HEK293 (cell line): ENCODE measurements around the gene PDE6B.
"Not testable (repeated sequence)": the region's sequence is repeated elsewhere in the genome, so short reads cannot be mapped to it uniquely, and the experiment has no call there.

Experiments
- CTCF ChIA-PET: fragments of 350-600 bp; formaldehyde crosslinking; extraction: SDS; loops from one replicate; lab custom pipeline; 2021; ENCODE audit warnings: antibody characterized with exemption; lab: Yijun Ruan, JAX
- POLR2A ChIA-PET: fragments of 300-600 bp; formaldehyde crosslinking; extraction: SDS; loops from one replicate; lab custom pipeline; 2020; ENCODE audit warnings: antibody characterized with exemption, inconsistent platforms; lab: Yijun Ruan, JAX
- H3K27ac ChIP-seq: fragments of 200-500 bp; sonication (Bioruptor generic); 2 replicates; pipeline ENCODE4 v1.5.1; 2014; ENCODE audit warnings: low read depth, low read length, control low read depth, inconsistent platforms; ENCODE audit errors: extremely low read depth
- H3K36me3 ChIP-seq, 2 experiments: fragments of 200-500 bp in 1 of 2; sonication (Bioruptor generic) in 1 of 2; 1 replicate in 1 of 2; 2 replicates in 1 of 2; pipeline ENCODE4 v1.5.1; 2014 to 2017; ENCODE audit warnings: inconsistent platforms in 2 of 2, low read length in 2 of 2; ENCODE audit not compliant: control insufficient read depth in 2 of 2, insufficient read depth in 1 of 2
- H3K4me1 ChIP-seq: fragments of 200-500 bp; sonication (Bioruptor generic); 2 replicates; pipeline ENCODE4 v1.5.1; 2014; ENCODE audit warnings: mild to moderate bottlenecking, low read length, inconsistent platforms; ENCODE audit not compliant: control insufficient read depth, insufficient read depth
- H3K4me3 ChIP-seq: 2 replicates; pipeline ENCODE4 v1.5.1; 2011; ENCODE audit warnings: low read depth, mild to moderate bottlenecking, control low read depth, low read length, moderate library complexity
- H3K9me3 ChIP-seq: fragments of 200-500 bp; sonication (Bioruptor generic); 2 replicates; pipeline ENCODE4 v1.5.1; 2014; ENCODE audit warnings: low read depth, low read length, inconsistent platforms; ENCODE audit not compliant: control insufficient read depth, insufficient read depth
- HOXA7 ChIP-seq: sonication (generic); formaldehyde crosslinking; IDR thresholded peaks from 2 replicates; pipeline ENCODE4 v1.8.1; 2022; ENCODE audit warnings: missing genetic modification reagents, borderline replicate concordance
- KLF1 ChIP-seq: fragments of 450-650 bp; formaldehyde crosslinking; IDR thresholded peaks from 2 replicates; pipeline ENCODE4 v1.5.1; 2016; ENCODE audit warnings: missing biosample characterization, missing genetic modification characterization
- SP2 ChIP-seq: fragments of 450-650 bp; formaldehyde crosslinking; IDR thresholded peaks from 2 replicates; pipeline ENCODE4 v1.5.1; 2016; ENCODE audit warnings: missing biosample characterization, missing genetic modification characterization
- ZBTB48 ChIP-seq: fragments of 450-650 bp; formaldehyde crosslinking; IDR thresholded peaks from 2 replicates; pipeline ENCODE4 v1.5.1; 2016; ENCODE audit warnings: missing biosample characterization, missing genetic modification characterization
- ZFHX2 ChIP-seq: fragments of 450-650 bp; formaldehyde crosslinking; conservative IDR thresholded peaks from 2 replicates; pipeline ENCODE4 v1.5.1; 2016; ENCODE audit warnings: missing biosample characterization, missing genetic modification characterization
- ZIC2 ChIP-seq: fragments of 450-650 bp; formaldehyde crosslinking; IDR thresholded peaks from 2 replicates; pipeline ENCODE4 v1.5.1; 2016; ENCODE audit warnings: missing biosample characterization, missing genetic modification characterization
- ZNF292 ChIP-seq: fragments of 450-650 bp; formaldehyde crosslinking; IDR thresholded peaks from 2 replicates; pipeline ENCODE4 v1.5.1; 2016; ENCODE audit warnings: low read depth, missing biosample characterization, missing genetic modification characterization, borderline replicate concordance
- ZNF341 ChIP-seq: fragments of 450-650 bp; formaldehyde crosslinking; IDR thresholded peaks from 2 replicates; pipeline ENCODE4; 2016; ENCODE audit warnings: low read depth, missing biosample characterization, missing genetic modification characterization
- ZNF394 ChIP-seq: fragments of 450-650 bp; formaldehyde crosslinking; IDR thresholded peaks from 2 replicates; pipeline ENCODE4 v1.5.1; 2016; ENCODE audit warnings: missing biosample characterization, missing genetic modification characterization, mild to moderate bottlenecking, moderate library complexity, borderline replicate concordance
- ZNF544 ChIP-seq: fragments of 450-650 bp; formaldehyde crosslinking; IDR thresholded peaks from 2 replicates; pipeline ENCODE4 v1.5.0; 2017; ENCODE audit warnings: missing biosample characterization, missing genetic modification characterization
- TF ChIP-seq, protein P1 (sequence below): sonication (generic); formaldehyde crosslinking; IDR thresholded peaks from 2 replicates; pipeline ENCODE4 v1.8.1; 2022; ENCODE audit warnings: mild to moderate bottlenecking, moderate library complexity, missing genetic modification reagents
- TF ChIP-seq, protein P2 (sequence below): fragments of 450-650 bp; formaldehyde crosslinking; conservative IDR thresholded peaks from 2 replicates; pipeline ENCODE4 v1.5.1; 2016; ENCODE audit warnings: low read depth, missing biosample characterization, missing genetic modification characterization

PDE6B gene

DNA sequence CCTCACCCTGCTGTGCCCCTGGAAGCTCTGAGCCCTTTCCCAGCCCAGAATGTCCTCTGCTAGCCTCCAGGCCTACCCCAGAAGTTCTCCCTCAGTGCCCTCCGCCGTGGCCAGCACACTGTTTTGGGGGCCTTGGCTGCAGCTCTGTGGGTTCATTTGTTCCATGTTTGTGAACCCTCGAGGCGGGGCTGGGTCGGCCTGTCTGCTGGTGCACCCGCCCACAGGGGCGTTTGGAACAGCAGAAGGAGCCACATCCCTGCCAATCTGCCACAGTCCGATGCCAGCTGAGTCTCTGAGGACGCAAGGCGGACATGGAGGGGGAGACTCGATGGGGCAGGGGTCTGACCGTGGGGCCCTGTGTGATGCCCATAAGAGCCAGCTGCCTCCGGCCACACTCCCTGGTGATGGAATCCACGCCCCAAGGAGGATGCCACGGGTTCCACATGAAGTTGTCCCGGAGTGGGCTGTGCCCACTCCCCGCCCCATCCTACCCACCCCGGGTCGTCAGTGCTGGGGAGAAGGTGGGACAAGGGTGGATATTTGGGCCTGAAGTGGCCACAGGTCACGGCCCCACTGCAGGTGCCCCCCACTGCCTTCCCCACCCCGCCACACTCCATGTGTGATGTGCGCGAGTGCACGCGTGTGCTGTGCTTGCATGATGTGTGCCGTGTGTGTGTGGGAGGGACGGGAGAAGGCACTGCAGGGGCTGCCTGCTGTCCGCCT, 41.6 kb downstream of the PDE6B start:
- ChIA-PET POLR2A (no interaction called here), CTCF (no interaction called here)

DNA sequence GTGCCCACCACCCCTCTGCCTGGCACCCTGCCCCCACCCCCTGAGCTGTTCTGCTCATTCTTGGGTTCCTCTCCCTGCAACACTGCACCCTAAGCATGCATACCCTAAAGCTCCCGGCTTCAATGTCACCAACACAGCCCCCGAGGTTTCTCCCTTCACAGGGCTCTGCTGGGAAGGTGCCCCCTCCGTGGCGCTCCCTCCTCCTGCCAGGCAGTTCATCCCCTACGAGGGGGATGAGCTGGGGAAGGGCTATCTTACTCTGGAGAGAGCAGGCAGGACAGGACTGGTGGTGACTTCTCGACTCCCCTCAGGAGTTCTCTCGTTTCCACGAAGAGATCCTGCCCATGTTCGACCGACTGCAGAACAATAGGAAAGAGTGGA, 42.2 kb downstream of the PDE6B start:
- POLR2A ChIA-PET = no interaction called here
- H3K27ac ChIP-seq = no peak overlapping the region
- TF ChIP-seq ZFHX2 (tag by site-specific recombination) = no peak

More for the DNA sequence above, 41.6 kb downstream of the PDE6B start:
- no peaks in the 10 kb centered on the region for H3K9me3 ChIP-seq
- peaks cover 0 to 15% of the 10 kb centered on the region in 2 experiments; a peak in 1 of 3 replicates for H3K36me3 ChIP-seq
- H3K4me3 ChIP-seq = no peak overlapping the region
- no peaks in the 10 kb centered on the region for H3K4me1 ChIP-seq
- TF ChIP-seq SP2 (tag by site-specific recombination) (no peak), ZNF292 (no peak), ZBTB48 (tag by site-specific recombination) (no peak)
- TF ChIP-seq, protein P1, sequence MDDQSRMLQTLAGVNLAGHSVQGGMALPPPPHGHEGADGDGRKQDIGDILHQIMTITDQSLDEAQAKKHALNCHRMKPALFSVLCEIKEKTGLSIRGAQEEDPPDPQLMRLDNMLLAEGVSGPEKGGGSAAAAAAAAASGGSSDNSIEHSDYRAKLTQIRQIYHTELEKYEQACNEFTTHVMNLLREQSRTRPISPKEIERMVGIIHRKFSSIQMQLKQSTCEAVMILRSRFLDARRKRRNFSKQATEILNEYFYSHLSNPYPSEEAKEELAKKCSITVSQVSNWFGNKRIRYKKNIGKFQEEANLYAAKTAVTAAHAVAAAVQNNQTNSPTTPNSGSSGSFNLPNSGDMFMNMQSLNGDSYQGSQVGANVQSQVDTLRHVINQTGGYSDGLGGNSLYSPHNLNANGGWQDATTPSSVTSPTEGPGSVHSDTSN (CRISPR knock-in tag) = no peak
- H3K27ac ChIP-seq = no peak overlapping the region

DNA sequence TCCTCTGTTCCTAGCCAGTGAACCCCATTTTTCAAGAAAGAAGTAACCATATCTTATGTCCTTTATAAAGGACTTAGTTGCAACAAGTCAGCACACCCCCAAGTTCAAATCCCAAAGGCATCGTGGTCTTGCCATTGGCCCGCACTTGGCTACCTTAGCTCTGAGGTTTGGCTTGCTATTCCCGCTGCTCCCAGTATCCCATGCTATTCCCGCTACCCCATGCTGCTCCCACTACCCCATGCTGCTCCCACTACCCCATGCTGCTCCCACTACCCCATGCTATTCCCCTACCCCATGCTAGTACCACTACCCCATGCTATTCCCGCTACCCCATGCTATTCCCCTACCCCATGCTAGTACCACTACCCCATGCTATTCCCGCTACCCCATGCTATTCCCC, 42.8 kb downstream of the PDE6B start:
- POLR2A ChIA-PET, H3K9me3 ChIP-seq, H3K27ac ChIP-seq, H3K4me1 ChIP-seq, CTCF ChIA-PET, H3K4me3 ChIP-seq: not testable (repeated sequence)
- 0 out of 2 replicates have a peak, but pooled peaks have one; percentile 11 for TF ChIP-seq ZNF341 (tag by site-specific recombination)
- peak; percentile 57 for TF ChIP-seq ZIC2 (tag by site-specific recombination)
- peak; percentile 72 for TF ChIP-seq ZNF394 (tag by site-specific recombination)
- H3K36me3 ChIP-seq = peaks cover 0 to 27% of the 10 kb centered on the region in 2 experiments; a peak in 2 of 3 replicates

More for the DNA sequence above, 42.2 kb downstream of the PDE6B start:
- Histone ChIP-seq H3K9me3 (no peaks in the 10 kb centered on the region), H3K4me3 (no peak overlapping the region), H3K4me1 (no peaks in the 10 kb centered on the region), H3K36me3 (peaks cover 0 to 21% of the 10 kb centered on the region in 2 experiments; a peak in 2 of 3 replicates)
- CTCF ChIA-PET = no interaction called here

DNA sequence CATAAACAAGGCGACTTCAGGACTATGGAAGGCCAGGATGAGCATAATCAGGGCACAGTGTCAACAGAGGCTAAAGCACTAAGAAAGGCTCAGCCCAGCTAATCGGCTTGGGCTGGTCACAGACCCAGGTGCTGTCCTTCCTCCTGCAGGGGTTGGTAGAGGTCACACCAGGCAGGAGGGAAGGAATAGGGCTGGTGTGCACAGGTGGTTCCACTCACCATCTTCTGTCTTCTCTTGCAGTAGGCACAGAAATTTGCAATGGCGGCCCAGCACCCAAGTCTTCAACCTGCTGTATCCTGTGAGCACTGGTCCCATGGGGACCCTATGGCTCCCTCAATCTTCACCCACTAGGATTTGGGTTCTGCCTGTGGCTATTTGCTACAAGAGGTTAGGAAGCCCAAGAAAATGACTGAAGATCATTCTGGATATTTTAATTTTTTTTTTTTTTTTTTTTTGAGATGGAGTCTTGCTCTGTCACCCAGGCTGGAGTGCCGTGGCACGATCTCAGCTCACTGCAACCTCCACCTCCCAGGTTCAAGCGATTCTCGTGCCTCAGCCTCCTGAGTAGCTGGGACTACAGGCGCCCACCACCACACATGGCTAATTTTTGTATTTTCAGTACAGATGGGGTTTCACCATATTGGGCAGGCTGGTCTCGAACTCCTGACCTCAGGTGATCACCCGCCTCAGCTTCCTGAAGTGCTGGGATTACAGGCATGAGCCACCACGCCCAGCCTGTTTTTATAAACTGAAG, 44.6 kb downstream of the PDE6B start:
- POLR2A ChIA-PET, H3K27ac ChIP-seq, H3K4me3 ChIP-seq, H3K9me3 ChIP-seq, CTCF ChIA-PET, H3K4me1 ChIP-seq: not testable (repeated sequence)
- peaks cover 0 to 27% of the 10 kb centered on the region in 2 experiments; a peak in 2 of 3 replicates for H3K36me3 ChIP-seq

DNA sequence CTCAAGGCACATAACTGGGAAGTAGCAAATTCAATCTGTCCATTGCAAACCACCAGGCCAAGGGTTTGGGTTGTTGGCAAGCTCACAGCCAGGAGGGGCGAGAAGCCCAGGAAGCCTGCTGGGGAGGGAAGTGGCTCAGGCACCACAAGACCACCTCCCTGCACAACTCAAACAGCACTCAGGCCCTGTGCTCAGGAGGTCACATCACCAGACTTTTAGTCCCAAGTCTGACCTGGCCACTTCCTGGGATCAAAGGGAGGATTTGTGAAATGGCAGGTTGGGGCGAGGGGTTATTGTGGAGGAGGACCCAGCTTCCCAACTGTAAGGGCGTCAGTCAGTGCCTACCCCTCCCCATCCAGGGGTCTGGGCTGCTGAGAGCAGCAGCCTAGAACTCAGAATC, 46.4 kb downstream of the PDE6B start:
- POLR2A ChIA-PET = no interaction called here
- peaks cover 0 to 35% of the 10 kb centered on the region in 2 experiments; a peak in 2 of 3 replicates for H3K36me3 ChIP-seq
- no peak overlapping the region for H3K27ac ChIP-seq
- H3K4me3 ChIP-seq = no peak overlapping the region
- peaks cover 3% of the 10 kb centered on the region for H3K4me1 ChIP-seq
- no peaks in the 10 kb centered on the region for H3K9me3 ChIP-seq
- CTCF ChIA-PET = interaction anchor here (1.0 kb wide), 1 partner anchor 72 kb away, joined by 3 read pairs; no protein-coding TSS in a partner anchor
- TF ChIP-seq, protein P2, sequence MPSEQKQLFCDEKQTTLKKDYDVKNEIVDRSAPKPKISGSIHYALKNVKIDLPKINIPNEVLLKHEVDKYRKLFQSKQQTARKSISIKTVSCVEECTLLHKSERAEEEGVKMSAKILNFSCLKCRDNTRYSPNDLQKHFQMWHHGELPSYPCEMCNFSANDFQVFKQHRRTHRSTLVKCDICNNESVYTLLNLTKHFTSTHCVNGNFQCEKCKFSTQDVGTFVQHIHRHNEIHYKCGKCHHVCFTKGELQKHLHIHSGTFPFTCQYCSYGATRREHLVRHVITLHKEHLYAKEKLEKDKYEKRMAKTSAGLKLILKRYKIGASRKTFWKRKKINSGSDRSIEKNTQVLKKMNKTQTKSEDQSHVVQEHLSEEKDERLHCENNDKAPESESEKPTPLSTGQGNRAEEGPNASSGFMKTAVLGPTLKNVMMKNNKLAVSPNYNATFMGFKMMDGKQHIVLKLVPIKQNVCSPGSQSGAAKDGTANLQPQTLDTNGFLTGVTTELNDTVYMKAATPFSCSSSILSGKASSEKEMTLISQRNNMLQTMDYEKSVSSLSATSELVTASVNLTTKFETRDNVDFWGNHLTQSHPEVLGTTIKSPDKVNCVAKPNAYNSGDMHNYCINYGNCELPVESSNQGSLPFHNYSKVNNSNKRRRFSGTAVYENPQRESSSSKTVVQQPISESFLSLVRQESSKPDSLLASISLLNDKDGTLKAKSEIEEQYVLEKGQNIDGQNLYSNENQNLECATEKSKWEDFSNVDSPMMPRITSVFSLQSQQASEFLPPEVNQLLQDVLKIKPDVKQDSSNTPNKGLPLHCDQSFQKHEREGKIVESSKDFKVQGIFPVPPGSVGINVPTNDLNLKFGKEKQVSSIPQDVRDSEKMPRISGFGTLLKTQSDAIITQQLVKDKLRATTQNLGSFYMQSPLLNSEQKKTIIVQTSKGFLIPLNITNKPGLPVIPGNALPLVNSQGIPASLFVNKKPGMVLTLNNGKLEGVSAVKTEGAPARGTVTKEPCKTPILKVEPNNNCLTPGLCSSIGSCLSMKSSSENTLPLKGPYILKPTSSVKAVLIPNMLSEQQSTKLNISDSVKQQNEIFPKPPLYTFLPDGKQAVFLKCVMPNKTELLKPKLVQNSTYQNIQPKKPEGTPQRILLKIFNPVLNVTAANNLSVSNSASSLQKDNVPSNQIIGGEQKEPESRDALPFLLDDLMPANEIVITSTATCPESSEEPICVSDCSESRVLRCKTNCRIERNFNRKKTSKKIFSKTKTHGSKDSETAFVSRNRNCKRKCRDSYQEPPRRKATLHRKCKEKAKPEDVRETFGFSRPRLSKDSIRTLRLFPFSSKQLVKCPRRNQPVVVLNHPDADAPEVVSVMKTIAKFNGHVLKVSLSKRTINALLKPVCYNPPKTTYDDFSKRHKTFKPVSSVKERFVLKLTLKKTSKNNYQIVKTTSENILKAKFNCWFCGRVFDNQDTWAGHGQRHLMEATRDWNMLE = no peak
- TF ChIP-seq ZNF544 (no peak), KLF1 (tag by site-specific recombination) (no peak), HOXA7 (CRISPR knock-in tag) (no peak)
